D721Med (cell line): ENCODE measurements around the gene ERCC1.

ENCODE experiments used
- DNase-seq: peaks from one replicate; pipeline ENCODE4 v3.0.0; 2011; ENCODE audit warnings: low spot score; ENCODE audit not compliant: insufficient read length
- FAIRE-seq: peaks from 2 replicates; lab custom pipeline; 2011; peaks lifted over from hg19 to GRCh38; lab: Jason Lieb, UNC
- TF ChIP-seq, protein P1 (sequence below): IDR thresholded peaks from 2 replicates; pipeline ENCODE4 v1.5.1; 2012; ENCODE audit warnings: mild to moderate bottlenecking, control low read depth; ENCODE audit not compliant: insufficient read depth; ENCODE audit errors: missing control alignments

The ERCC1 gene

DNA sequence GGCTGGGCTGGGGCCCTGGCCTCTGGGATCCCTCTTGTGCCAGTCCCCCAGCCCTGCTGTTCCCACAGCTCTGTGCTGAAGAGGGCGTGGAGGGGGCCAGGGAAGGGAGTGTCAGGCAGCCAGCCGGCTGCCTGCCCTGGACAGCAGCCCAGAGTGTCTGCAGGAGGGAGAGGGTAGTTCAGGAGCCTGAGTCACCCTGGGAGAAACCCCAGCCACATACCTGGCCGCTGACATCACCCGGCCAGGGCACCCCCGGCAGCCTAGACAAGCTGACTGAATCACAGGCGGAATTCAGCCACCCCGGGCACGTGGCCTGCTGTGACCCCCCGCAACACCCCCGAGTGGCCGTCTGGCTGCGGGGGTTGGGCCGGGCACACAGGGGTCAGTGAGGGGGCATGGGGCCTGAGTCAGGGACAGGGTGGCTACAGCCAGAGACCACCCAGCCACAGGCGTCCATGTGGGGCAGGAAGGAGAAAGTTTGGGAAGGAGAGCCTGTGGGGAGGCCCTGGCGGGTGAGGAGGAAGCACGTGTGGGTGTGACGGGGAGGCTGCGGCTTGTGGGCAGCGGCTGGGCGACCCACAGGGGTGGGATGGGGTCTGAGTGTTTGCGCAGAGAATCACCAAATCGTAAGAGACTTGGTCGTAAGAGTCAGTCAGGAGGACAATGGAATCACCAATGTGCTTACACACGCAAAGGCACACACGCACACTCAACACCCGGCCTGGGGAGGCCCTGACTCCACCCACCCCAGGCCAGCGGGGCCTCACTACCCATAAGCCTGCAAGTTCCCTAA is 32.2 kb upstream of the ERCC1 start:
- no peak for FAIRE-seq
- TF ChIP-seq, protein P1, sequence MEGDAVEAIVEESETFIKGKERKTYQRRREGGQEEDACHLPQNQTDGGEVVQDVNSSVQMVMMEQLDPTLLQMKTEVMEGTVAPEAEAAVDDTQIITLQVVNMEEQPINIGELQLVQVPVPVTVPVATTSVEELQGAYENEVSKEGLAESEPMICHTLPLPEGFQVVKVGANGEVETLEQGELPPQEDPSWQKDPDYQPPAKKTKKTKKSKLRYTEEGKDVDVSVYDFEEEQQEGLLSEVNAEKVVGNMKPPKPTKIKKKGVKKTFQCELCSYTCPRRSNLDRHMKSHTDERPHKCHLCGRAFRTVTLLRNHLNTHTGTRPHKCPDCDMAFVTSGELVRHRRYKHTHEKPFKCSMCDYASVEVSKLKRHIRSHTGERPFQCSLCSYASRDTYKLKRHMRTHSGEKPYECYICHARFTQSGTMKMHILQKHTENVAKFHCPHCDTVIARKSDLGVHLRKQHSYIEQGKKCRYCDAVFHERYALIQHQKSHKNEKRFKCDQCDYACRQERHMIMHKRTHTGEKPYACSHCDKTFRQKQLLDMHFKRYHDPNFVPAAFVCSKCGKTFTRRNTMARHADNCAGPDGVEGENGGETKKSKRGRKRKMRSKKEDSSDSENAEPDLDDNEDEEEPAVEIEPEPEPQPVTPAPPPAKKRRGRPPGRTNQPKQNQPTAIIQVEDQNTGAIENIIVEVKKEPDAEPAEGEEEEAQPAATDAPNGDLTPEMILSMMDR: no peak
- DNase-seq: no peak

DNA sequence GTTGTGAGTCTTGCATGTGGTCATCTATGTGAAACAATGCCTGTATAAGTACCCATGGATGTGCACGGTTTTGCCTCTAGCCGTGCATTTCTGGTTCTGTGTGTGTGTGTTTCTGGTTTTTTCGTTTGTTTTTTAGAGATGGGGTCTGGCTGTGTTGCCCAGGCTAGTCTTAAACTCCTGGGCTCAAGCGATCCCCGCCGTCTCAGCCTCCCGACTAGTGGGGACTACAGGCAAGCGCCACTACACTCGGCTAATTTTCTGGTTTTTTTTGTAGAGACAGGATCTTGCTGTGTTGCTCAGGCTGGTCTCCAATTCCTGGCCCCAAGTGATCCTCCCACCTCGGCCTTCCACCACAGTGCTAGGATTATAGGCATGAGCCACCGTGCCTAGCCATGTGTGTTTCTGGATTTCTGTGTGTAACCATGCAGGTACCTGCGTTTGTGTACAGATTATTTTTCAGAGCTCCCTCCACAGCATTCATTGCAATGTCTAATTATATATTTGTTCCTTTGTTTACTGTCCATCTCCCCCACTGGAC is 28.2 kb upstream of the ERCC1 start:
- TF ChIP-seq, protein P1: no peak
- FAIRE-seq (no peak), DNase-seq (no peak)

DNA sequence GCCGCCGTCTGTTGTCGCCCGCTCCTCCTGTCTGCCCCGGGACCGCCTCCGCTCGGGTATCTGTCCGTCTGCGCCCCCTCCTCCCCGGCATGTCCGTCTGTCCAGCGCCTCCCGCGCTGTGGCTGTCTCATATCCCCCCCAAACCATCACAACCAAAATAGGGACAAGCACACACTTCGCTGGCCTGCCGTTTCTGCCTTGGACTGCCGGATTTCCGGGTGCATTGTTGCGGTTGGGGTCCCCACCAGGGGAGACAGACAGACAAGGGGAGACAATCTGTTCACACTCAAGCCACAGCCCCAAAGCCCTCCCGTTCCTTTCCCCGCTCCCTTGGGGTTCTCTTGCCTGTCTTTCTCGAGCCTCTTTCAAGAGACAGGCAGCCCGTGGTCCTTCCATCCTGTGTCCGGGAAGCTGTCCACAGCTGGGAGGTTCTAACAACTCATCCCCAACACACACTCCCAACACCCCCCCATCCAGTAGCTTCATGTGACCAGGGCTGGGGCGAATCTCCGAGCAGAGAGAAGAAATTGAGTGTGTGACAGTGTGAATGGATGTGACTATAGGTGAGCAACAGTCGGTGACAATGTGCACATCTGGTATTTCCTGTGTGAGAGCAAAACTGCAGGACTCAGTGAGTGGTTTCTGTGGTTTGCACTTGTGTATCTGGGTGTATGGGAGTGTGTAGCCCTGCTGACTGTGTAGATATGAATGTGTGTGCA is 27.6 kb upstream of the ERCC1 start:
- FAIRE-seq (no peak), DNase-seq (no peak)
- TF ChIP-seq, protein P1: no peak

DNA sequence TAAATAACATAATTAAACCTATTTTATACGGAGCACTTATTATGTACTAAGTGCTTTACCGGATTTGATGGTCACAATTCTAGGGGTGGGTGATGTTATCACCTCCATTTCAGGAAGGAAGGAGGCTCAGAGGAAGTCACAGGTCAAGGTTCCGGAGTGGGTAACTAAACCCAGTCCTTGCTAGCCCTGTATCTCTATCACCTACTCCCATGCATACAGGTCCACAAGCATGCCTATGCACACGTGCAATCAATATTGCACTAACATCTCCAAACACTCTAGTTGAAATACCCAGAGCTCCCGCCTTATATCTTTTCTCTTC is 26.3 kb upstream of the ERCC1 start:
- DNase-seq: no peak
- TF ChIP-seq, protein P1: no peak
- no peak for FAIRE-seq

DNA sequence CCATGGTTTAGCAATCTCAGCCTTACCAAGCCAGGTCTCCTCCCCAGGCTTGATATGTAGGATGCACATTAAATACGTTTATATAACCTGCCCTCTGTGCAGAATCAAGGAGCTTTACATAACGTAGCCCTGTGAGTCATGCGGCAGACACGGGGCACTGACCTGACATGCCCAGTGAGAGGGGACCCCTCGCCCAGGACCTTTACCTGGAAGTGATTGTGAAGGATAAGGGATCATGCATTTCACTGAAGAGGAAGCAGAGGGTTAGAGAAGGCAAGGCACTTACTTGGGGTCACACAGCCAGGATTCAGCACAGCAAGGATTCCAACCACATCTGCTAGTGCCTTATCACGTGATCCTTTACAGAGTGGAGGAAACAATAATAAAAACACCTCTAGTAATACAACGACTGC is 25.2 kb upstream of the ERCC1 start:
- DNase-seq (no peak), FAIRE-seq (no peak)
- TF ChIP-seq, protein P1: no peak

DNA sequence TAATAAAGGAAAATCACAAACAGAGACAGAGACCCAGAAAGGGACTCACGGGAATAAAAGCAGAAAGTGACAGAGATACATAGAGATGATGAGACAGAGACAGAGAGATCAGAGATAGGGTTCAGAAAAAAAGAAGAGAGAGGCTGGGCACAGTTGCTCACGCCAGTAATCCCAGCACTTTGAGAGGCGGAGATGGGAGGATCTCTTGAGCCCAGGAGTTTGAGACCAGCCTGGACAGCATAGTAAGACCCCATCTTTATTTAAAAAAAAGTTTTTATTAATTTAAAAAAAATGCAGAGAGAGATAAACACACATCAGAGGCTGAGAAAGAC is 24.7 kb upstream of the ERCC1 start:
- no peak for DNase-seq
- TF ChIP-seq, protein P1: no peak
- FAIRE-seq: no peak

DNA sequence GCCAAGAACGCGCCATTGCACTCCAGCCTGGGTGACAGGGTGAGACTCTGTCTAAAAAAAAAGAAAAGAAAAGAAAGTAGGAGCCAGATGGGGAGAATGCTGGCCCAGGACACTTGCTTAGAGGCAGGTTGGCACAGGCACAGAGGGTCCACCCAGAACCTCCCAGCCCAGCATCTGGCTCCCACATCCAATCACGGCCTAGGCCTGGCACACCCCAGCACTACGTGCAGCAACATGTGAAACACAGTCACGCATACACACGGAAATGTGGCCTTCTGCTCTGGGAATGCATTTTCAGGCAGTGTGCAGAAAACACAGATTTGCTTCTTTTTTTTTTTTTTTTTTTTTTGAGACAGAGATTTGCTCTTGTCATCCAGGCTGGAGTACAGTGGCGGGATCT is 23.2 kb upstream of the ERCC1 start:
- DNase-seq (no peak), FAIRE-seq (no peak)
- TF ChIP-seq, protein P1: no peak
